GM18873 (cell line): ENCODE results near the gene IL1B.
"Not testable (repeated sequence)": the region's sequence is repeated elsewhere in the genome, so short reads cannot be mapped to it uniquely, and the experiment has no call there.

Experiments used
- ATAC-seq: cut with Tn5 transposase; IDR thresholded peaks from one replicate; pipeline ENCODE4 v1.9.1; 2021; ENCODE audit warnings: mild to moderate bottlenecking, moderate library complexity, moderate number of reproducible peaks; ENCODE audit not compliant: unreplicated experiment, low FRiP score

IL1B gene

GRCh38 chr2:112859406-112860183 lies 23.0 kb upstream of the IL1B start:
- not testable (repeated sequence) for ATAC-seq

GRCh38 chr2:112850588-112850987 lies 14.0 kb upstream of the IL1B start:
- no peak for ATAC-seq

GRCh38 chr2:112849956-112850355 lies 13.4 kb upstream of the IL1B start:
- ATAC-seq = no peak

- ATAC-seq = no peak
Measured at GRCh38 chr2:112848833-112849232, 12.3 kb upstream of the IL1B start.

GRCh38 chr2:112846031-112846430 lies 9.5 kb upstream of the IL1B start:
- no peak for ATAC-seq

GRCh38 chr2:112843836-112844235 lies 7.3 kb upstream of the IL1B start:
- ATAC-seq = no peak

GRCh38 chr2:112843288-112843687 lies 6.7 kb upstream of the IL1B start:
- ATAC-seq = no peak

- no peak for ATAC-seq
Measured at GRCh38 chr2:112841295-112842044, 4.9 kb upstream of the IL1B start.

- ATAC-seq = no peak
Measured at GRCh38 chr2:112840068-112840445, 3.5 kb upstream of the IL1B start.

GRCh38 chr2:112839407-112840067 lies 3.0 kb upstream of the IL1B start:
- no peak for ATAC-seq

GRCh38 chr2:112836163-112836560 lies 417 bp downstream of the IL1B start:
- no peak for ATAC-seq

- no peak for ATAC-seq
Measured at GRCh38 chr2:112835536-112836162, 930 bp downstream of the IL1B start.

GRCh38 chr2:112835061-112835501 lies 1.5 kb downstream of the IL1B start:
- no peak for ATAC-seq

GRCh38 chr2:112834396-112835037 lies 2.1 kb downstream of the IL1B start:
- no peak for ATAC-seq

- no peak for ATAC-seq
Measured at GRCh38 chr2:112833976-112834375, 2.6 kb downstream of the IL1B start.

GRCh38 chr2:112833639-112833931 lies 3.0 kb downstream of the IL1B start:
- ATAC-seq = not testable (repeated sequence)

GRCh38 chr2:112832841-112833638 lies 3.5 kb downstream of the IL1B start:
- no peak for ATAC-seq

- ATAC-seq = no peak
Measured at GRCh38 chr2:112831946-112832840, 4.4 kb downstream of the IL1B start.

- no peak for ATAC-seq
Measured at GRCh38 chr2:112831513-112831845, 5.1 kb downstream of the IL1B start.
